ENCODE results near the gene DVL3. TPM values are rescaled to one million over a fixed set of nuclear protein-coding genes. Genes with fewer than 3 reads are reported as not detected.
A peak's percentile ranks its signal among the peaks of the same experiment; 100 is the strongest.
"Not testable (repeated sequence)": the region's sequence is repeated elsewhere in the genome, so short reads cannot be mapped to it uniquely, and the experiment has no call there.

DVL3 gene
- 10 to 100 TPM; 42.6 to 44.2 TPM for total RNA-seq

DNA sequence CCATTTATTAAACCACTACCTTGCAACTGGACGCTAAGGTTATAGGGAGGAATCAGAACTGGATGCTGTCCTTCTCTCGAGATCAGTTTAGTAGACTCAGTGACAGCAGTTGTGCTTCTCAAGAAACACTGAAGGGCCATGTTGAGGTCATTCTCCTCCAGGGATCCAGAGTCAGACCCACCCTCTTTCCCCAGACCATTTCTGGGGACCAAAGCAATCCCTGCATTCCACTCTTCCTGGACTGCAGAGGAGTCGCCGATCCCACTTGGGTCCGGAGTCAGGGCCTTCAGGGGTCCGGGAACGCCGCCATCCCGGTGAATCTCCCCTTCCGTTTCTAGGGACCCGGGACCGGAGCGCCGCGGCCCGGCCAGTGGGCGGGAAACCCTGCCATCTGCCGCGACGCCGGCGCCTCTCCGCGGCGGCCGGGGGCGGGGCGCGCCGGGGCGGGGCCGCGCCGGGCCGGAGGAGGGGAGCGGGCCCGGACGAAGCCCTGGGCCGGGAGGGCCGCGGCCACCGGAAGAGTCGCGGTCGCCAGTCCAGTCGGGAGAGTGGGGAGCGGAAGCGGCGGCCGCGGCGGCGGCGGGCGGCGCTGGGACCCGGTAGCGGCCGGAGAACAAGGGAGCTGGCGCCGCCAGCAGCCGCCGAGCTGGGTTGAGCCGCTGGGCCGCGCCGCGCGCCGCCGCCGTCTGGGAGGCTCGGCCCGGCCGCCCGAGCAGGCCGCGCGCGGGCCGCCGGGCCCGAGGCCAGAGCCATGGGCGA lies at the start of gene DVL3:
TSS of gene DVL3 (plus strand) at position 493 of the 759 bp plus-strand sequence. CDS start at position 752, 259 bp downstream.
- DNase-seq = peak; percentile 55
- ATAC-seq = peak; percentile 82
- H3K36me3 Mint-ChIP-seq = peaks cover 2% of the 10 kb centered on the region
- no peaks in the 10 kb centered on the region for H3K9me3 Mint-ChIP-seq (ENCODE audit: low read depth)
- peaks cover 28% of the 10 kb centered on the region for H3K4me1 Mint-ChIP-seq
- H3K4me3 Mint-ChIP-seq = peak within 1 kb of the TSS; percentile 92
- CTCF ChIA-PET = interaction anchor here (0.6 to 2.1 kb wide), 8 partner anchors 9 to 558 kb away, joined by 3 to 9 read pairs (median 4); partner anchors contain the start of genes AP2M1, EEF1AKMT4 and EIF2B5
- H3K27me3 Mint-ChIP-seq = no peaks in the 10 kb centered on the region
- peak within 1 kb of the TSS; percentile 74 for H3K27ac Mint-ChIP-seq

GRCh38 chr3:184110316-184110725 lies 44.9 kb upstream of the DVL3 start:
- Mint-ChIP-seq H3K27me3 (peaks cover 12% of the 10 kb centered on the region), H3K4me3 (no peak overlapping the region), H3K4me1 (peaks cover 5% of the 10 kb centered on the region), H3K9me3 (ENCODE audit: low read depth) (no peaks in the 10 kb centered on the region), H3K36me3 (no peaks in the 10 kb centered on the region), H3K27ac (no peak overlapping the region)
- CTCF ChIA-PET = no interaction called here
- DNase-seq (no peak), ATAC-seq (no peak)

DNA sequence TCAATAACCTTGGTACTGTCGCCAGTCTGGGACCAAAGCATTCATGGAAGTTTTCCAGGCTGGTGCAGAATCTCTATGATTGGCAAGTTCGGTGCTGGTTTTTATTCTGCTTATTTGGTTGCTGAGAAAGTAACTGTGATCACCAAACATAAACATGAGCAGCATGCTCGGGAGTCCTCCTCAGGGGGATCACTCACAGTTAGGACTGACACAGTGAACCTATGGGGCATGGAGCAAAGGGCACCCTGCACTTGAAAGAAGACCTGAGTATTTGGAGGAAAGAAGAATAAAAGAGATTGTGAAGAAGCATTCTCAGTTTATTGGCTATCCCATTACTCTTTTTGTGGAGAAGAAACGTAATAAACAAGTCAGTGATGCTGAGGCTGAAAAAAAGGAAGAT lies 39.2 kb upstream of the DVL3 start:
- CTCF ChIA-PET = no interaction called here
- Mint-ChIP-seq H3K9me3 (ENCODE audit: low read depth) (no peaks in the 10 kb centered on the region), H3K4me1 (no peaks in the 10 kb centered on the region), H3K36me3 (no peaks in the 10 kb centered on the region), H3K27ac (no peak overlapping the region), H3K4me3 (no peak overlapping the region), H3K27me3 (peaks cover 21% of the 10 kb centered on the region)
- ATAC-seq (no peak), DNase-seq (no peak)

DNA sequence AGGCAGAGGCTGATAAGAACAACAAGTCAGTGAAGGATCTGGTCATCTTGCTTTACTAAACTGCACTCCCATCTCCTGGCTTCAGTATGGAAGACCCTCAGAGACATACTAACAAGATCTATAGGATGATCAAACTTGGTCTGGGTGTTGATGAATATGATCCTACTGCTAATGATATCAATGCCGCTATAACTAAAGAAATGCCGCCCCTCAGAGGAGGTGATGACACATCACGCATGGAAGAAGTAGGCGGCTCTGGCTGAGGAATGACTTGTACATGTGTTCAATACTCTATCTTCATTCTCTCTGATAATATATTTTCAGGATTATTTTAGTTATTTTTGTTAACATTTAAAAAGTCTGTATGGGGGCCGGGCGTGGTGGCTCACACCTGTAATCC lies 37.5 kb upstream of the DVL3 start:
- no peaks in the 10 kb centered on the region for H3K36me3 Mint-ChIP-seq
- CTCF ChIA-PET = no interaction called here
- ATAC-seq = peak; percentile 30

GRCh38 chr3:184121031-184121430 lies 34.1 kb upstream of the DVL3 start:
- H3K36me3 Mint-ChIP-seq; H3K9me3 Mint-ChIP-seq (ENCODE audit: low read depth); DNase-seq; H3K27ac Mint-ChIP-seq; H3K4me1 Mint-ChIP-seq; ATAC-seq; H3K4me3 Mint-ChIP-seq; CTCF ChIA-PET: not testable (repeated sequence)
- peaks cover 18% of the 10 kb centered on the region for H3K27me3 Mint-ChIP-seq

More for the DNA sequence above, 37.5 kb upstream of the DVL3 start:
- DNase-seq = no peak
- Mint-ChIP-seq H3K9me3 (ENCODE audit: low read depth) (no peaks in the 10 kb centered on the region), H3K4me3 (no peak overlapping the region), H3K27ac (no peak overlapping the region), H3K27me3 (peaks cover 23% of the 10 kb centered on the region), H3K4me1 (no peaks in the 10 kb centered on the region)

- Mint-ChIP-seq H3K9me3 (ENCODE audit: low read depth) (no peaks in the 10 kb centered on the region), H3K27me3 (peaks cover 6% of the 10 kb centered on the region), H3K36me3 (no peaks in the 10 kb centered on the region), H3K4me1 (no peaks in the 10 kb centered on the region), H3K27ac (no peak overlapping the region), H3K4me3 (no peak overlapping the region)
- CTCF ChIA-PET = interaction anchor here (1.0 kb wide), 1 partner anchor 10 kb away, joined by 3 read pairs; the partner anchor contains the start of gene EIF2B5
- no peak for DNase-seq
- no peak for ATAC-seq
Measured at GRCh38 chr3:184126006-184126405, 29.2 kb upstream of the DVL3 start.

- Mint-ChIP-seq H3K27ac (no peak overlapping the region), H3K4me1 (peaks cover 8% of the 10 kb centered on the region), H3K27me3 (peaks cover 4% of the 10 kb centered on the region), H3K4me3 (no peak overlapping the region), H3K9me3 (ENCODE audit: low read depth) (no peaks in the 10 kb centered on the region), H3K36me3 (no peaks in the 10 kb centered on the region)
- DNase-seq (peak; percentile 46), ATAC-seq (peak; percentile 53)
- CTCF ChIA-PET = interaction anchor here (0.8 to 2.1 kb wide), 2 partner anchors 46 to 99 kb away, joined by 3 to 8 read pairs; no protein-coding TSS in a partner anchor
Measured at GRCh38 chr3:184129012-184129411, 26.2 kb upstream of the DVL3 start.

DNA sequence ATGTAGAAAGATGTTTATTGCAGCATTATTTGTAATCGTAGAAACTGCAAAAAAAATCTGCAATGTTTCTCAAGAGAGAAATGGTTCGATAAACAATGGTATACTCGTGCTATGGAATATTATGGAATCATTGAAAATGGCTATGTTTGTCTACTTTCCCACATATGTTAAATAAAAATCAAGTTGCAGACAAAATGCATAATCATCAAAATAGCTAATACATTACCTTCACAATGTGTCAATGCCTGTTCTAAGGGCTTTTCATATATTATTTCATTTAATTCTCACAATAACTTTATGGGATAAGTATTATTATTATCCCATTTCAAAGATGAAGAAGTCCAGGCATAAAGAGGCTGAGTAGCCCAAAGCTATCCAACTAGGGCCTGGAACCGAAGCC lies 22.2 kb upstream of the DVL3 start:
- H3K27me3 Mint-ChIP-seq = no peaks in the 10 kb centered on the region
- no peak overlapping the region for H3K4me3 Mint-ChIP-seq
- peaks cover 29% of the 10 kb centered on the region for H3K4me1 Mint-ChIP-seq
- H3K9me3 Mint-ChIP-seq (ENCODE audit: low read depth) = no peaks in the 10 kb centered on the region
- ATAC-seq = no peak
- H3K36me3 Mint-ChIP-seq = peaks cover 3% of the 10 kb centered on the region
- no peak overlapping the region for H3K27ac Mint-ChIP-seq
- no peak for DNase-seq
- CTCF ChIA-PET = interaction anchor here (1.2 kb wide), 1 partner anchor 55 kb away, joined by 3 read pairs; no protein-coding TSS in a partner anchor

- peaks cover 8% of the 10 kb centered on the region for H3K36me3 Mint-ChIP-seq
- H3K9me3 Mint-ChIP-seq (ENCODE audit: low read depth) = no peaks in the 10 kb centered on the region
- peaks cover 31% of the 10 kb centered on the region for H3K4me1 Mint-ChIP-seq
- no peaks in the 10 kb centered on the region for H3K27me3 Mint-ChIP-seq
- H3K27ac Mint-ChIP-seq = peak overlapping the region; percentile 89
- CTCF ChIA-PET = interaction anchor here (1.1 to 1.9 kb wide), 4 partner anchors 21 to 116 kb away, joined by 3 to 9 read pairs (median 4); partner anchors contain the start of genes DVL3 and EEF1AKMT4
- peak; percentile 63 for DNase-seq
- ATAC-seq = peak; percentile 13
- H3K4me3 Mint-ChIP-seq = peak overlapping the region; percentile 94
Measured at GRCh38 chr3:184133840-184134745, 21.1 kb upstream of the DVL3 start.

GRCh38 chr3:184134746-184135148 lies 20.4 kb upstream of the DVL3 start:
- CTCF ChIA-PET = interaction anchor here (0.7 to 2.3 kb wide), 11 partner anchors 8 to 250 kb away, joined by 3 to 9 read pairs (median 4); partner anchors contain the start of genes ABCC5, DVL3, EEF1AKMT4 and PARL
- Mint-ChIP-seq H3K27me3 (no peaks in the 10 kb centered on the region), H3K4me3 (peak overlapping the region; percentile 94), H3K4me1 (peaks cover 31% of the 10 kb centered on the region), H3K36me3 (peaks cover 8% of the 10 kb centered on the region), H3K9me3 (ENCODE audit: low read depth) (no peaks in the 10 kb centered on the region), H3K27ac (peak overlapping the region; percentile 89)
- ATAC-seq (peak; percentile 20), DNase-seq (no peak)

- Mint-ChIP-seq H3K4me1 (peaks cover 31% of the 10 kb centered on the region), H3K9me3 (ENCODE audit: low read depth) (no peaks in the 10 kb centered on the region), H3K36me3 (peaks cover 13% of the 10 kb centered on the region), H3K27me3 (no peaks in the 10 kb centered on the region), H3K4me3 (peak within 1 kb of the TSS; percentile 94), H3K27ac (peak within 1 kb of the TSS; percentile 89)
- CTCF ChIA-PET = interaction anchor here (0.7 to 2.3 kb wide), 11 partner anchors 9 to 251 kb away, joined by 3 to 9 read pairs (median 4); partner anchors contain the start of genes ABCC5, DVL3, EEF1AKMT4 and PARL
- DNase-seq (peak; percentile 92), ATAC-seq (peak; percentile 92)
Measured at GRCh38 chr3:184135149-184135910, 19.8 kb upstream of the DVL3 start, which contains the start of gene EIF2B5. EIF2B5 (plus strand) TSS chr3:184135358; CDS start chr3:184135386, 28 bp downstream.

DNA sequence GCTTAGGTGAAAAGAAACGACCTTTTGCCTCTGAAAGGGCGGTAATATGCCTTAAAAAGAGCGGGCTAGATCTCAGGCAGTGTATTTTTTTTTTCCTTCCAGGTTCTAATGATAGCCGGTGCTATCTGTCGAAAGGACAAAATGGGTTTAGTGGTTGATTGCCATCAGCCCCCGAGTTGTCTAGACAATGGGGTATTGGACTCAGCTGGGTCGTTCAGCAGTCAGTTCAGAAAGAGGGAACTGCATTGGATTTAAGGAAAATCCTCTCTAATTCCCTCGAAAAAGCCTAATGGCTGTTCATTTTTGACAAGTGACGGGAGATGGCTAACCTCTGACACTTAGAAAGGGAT lies 19.3 kb upstream of the DVL3 start:
- CTCF ChIA-PET = interaction anchor here (1.3 to 2.3 kb wide), 5 partner anchors 9 to 252 kb away, joined by 3 to 9 read pairs (median 8); partner anchors contain the start of genes DVL3, EEF1AKMT4 and PARL
- Mint-ChIP-seq H3K27me3 (no peaks in the 10 kb centered on the region), H3K4me1 (peaks cover 31% of the 10 kb centered on the region), H3K9me3 (ENCODE audit: low read depth) (no peaks in the 10 kb centered on the region), H3K4me3 (peak overlapping the region; percentile 94), H3K27ac (peak overlapping the region; percentile 89), H3K36me3 (peaks cover 17% of the 10 kb centered on the region)
- ATAC-seq (no peak), DNase-seq (no peak)
